Tibial nerve (tissue), 4 donors: ENCODE data around the gene RPRD1A. TPM values are rescaled to one million over a fixed set of nuclear protein-coding genes. Genes with fewer than 3 reads are reported as not detected.

Experiments used
- DNase-seq, 2 donors: peaks; one replicate each; pipeline ENCODE4 v3.0.0-alpha.2; 2019; ENCODE audit warnings: low spot score in 2 of 2
- H3K27ac ChIP-seq, 4 donors: fragments of 200-600 bp; sonication (generic) in 3 of 4; one replicate each; pipeline ENCODE4 v1.5.1; 2017 to 2019; ENCODE audit warnings: mild to moderate bottlenecking in 1 of 4
- H3K27me3 ChIP-seq, 2 donors: fragments of 200-600 bp; sonication (generic) in 1 of 2; one replicate each; pipeline versions ENCODE4 v1.5.1 to v1.6.0; 2017 to 2019
- H3K36me3 ChIP-seq, 3 donors: fragments of 200-600 bp; sonication (generic); one replicate each; pipeline ENCODE4 v1.5.1; 2018 to 2019
- H3K4me1 ChIP-seq, 4 donors: fragments of 200-600 bp; sonication (generic) in 3 of 4; one replicate each; pipeline ENCODE4 v1.5.1; 2017 to 2019
- H3K4me3 ChIP-seq, 4 donors: fragments of 200-600 bp; sonication (generic) in 3 of 4; one replicate each; pipeline ENCODE4 v1.5.1; 2017 to 2019; ENCODE audit warnings: mild to moderate bottlenecking in 1 of 4, moderate library complexity in 1 of 4
- H3K9me3 ChIP-seq, 4 donors: fragments of 200-600 bp; sonication (generic) in 3 of 4; one replicate each; pipeline ENCODE4 v1.5.1; 2017 to 2019
- EP300 ChIP-seq, 2 donors: sonication (generic); formaldehyde crosslinking; IDR thresholded peaks; one replicate each; pipeline ENCODE4 v1.6.1; 2017; ENCODE audit warnings: antibody characterized with exemption in 2 of 2, mild to moderate bottlenecking in 1 of 2
- POLR2A ChIP-seq, 2 donors: fragments of 450-650 bp; IDR thresholded peaks; one replicate each; pipeline ENCODE4 v1.6.1; 2017; ENCODE audit warnings: antibody characterized with exemption in 2 of 2, mild to moderate bottlenecking in 2 of 2, moderate library complexity in 2 of 2
- WGBS, 2 donors: methylation state at CpG; one replicate each; pipeline ENCODE4 v1.1.5; 2018; 5-methylcytosine and 5-hydroxymethylcytosine counted together
- total RNA-seq, 4 donors: library from RNA; depleted of rRNA; stranded (reverse); fragments of >200 nt; gene quantifications; one replicate each; pipeline ENCODE4 v1.1.0, GENCODE V29; 2016
- TF ChIP-seq, protein P1 (sequence below), 5 experiments: fragments of 200-600 bp in 3 of 5; fragments of 450-650 bp in 2 of 5; sonication (generic) in 3 of 5; IDR thresholded peaks; one replicate each; pipeline ENCODE4 v1.5.1; 2016 to 2019; ENCODE audit warnings: antibody characterized with exemption in 5 of 5, mild to moderate bottlenecking in 3 of 5, moderate library complexity in 2 of 5

RPRD1A gene
- total RNA-seq, 4 donors from 2014 or later, result 65.9 to 75.9 (median 69.7) TPM

DNA sequence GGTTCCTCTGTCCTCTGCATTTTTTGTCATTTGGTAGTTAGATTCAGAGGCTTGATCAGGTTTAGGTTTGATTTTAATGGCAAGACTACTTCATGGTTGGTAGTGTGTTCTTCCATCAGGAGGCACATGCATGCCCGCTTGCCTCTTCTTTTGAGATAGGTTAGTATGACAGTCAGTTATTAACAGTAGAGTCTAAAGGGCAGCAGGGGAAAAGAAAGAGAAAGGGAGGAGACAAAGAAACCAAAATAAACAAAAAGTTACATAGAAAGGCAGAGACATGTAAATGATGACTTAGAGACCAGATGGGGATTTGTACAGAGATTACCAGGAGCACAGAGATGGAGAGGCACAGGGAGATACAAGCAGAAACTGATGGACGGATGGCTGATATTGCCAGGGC is 105.0 kb downstream of the RPRD1A start:
- no peaks in the 10 kb centered on the region for H3K36me3 ChIP-seq
- H3K27me3 ChIP-seq, result no peaks in the 10 kb centered on the region
- H3K4me1 ChIP-seq, result no peaks in the 10 kb centered on the region
- no peak overlapping the region for H3K27ac ChIP-seq
- H3K4me3 ChIP-seq, result no peak overlapping the region
- DNase-seq, result no peak
- H3K9me3 ChIP-seq, result peaks cover 0 to 6% (median 0%) of the 10 kb centered on the region in 4 donors
- TF ChIP-seq POLR2A (IDR thresholded peaks at IDR 0.05) (no peak), EP300 (IDR thresholded peaks at IDR 0.05) (no peak)
- TF ChIP-seq, protein P1, sequence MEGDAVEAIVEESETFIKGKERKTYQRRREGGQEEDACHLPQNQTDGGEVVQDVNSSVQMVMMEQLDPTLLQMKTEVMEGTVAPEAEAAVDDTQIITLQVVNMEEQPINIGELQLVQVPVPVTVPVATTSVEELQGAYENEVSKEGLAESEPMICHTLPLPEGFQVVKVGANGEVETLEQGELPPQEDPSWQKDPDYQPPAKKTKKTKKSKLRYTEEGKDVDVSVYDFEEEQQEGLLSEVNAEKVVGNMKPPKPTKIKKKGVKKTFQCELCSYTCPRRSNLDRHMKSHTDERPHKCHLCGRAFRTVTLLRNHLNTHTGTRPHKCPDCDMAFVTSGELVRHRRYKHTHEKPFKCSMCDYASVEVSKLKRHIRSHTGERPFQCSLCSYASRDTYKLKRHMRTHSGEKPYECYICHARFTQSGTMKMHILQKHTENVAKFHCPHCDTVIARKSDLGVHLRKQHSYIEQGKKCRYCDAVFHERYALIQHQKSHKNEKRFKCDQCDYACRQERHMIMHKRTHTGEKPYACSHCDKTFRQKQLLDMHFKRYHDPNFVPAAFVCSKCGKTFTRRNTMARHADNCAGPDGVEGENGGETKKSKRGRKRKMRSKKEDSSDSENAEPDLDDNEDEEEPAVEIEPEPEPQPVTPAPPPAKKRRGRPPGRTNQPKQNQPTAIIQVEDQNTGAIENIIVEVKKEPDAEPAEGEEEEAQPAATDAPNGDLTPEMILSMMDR (IDR thresholded peaks at IDR 0.05), result no peak
- WGBS, 2 donors, result 90 to 91% methylated on average over 2 of the region's 2 CpGs

DNA sequence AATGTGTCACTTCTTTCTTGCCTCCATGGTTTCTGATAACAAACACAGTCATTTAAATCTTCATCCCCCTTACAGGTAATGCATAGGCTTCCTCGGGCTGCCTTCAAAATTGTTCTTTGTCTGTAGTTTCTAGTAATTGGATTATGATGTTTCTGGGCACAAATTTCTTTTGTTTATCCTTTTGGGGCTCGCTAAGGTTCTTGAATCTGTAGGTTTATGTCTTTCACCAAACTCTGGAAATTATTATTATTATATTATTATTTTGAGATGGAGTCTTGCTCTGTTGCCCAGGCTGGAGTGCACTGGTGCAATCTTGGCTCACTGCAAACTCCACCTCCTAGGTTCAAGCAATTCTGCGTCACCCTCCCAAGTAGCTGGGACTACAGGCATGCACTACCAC is 111.1 kb downstream of the RPRD1A start:
- Histone ChIP-seq H3K36me3 (no peaks in the 10 kb centered on the region), H3K27ac (no peak overlapping the region), H3K27me3 (no peaks in the 10 kb centered on the region), H3K4me3 (no peak overlapping the region), H3K4me1 (no peaks in the 10 kb centered on the region), H3K9me3 (peaks cover 0 to 6% (median 0%) of the 10 kb centered on the region in 4 donors)
- WGBS, 2 donors, result 85 to 87% methylated on average over 3 of the region's 3 CpGs
- no peak for DNase-seq
- TF ChIP-seq, protein P1 (IDR thresholded peaks at IDR 0.05), result no peak
- no peak for TF ChIP-seq EP300 (IDR thresholded peaks at IDR 0.05)
- TF ChIP-seq POLR2A (IDR thresholded peaks at IDR 0.05), result no peak

DNA sequence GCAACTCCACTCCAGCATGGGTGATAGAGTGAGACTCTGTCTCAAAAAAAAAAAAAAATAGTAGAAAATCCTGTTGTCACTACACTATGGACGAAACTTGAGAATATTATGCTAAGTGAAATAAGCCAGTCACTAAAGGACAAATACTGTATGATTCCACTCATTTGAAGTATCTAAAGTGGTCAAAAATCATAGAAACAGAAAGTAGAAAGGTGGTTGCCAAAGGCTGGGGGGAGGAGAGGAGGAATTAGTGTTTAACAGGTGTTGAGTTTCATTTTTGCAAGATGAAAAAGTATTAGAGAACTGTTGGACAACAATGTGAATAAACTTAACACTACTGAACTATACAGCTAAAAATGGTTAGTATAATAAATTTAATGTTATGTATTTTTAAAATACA is 113.7 kb downstream of the RPRD1A start:
- WGBS, 2 donors, result 84 to 97% methylated on average over 1 of the region's 1 CpG
- Histone ChIP-seq H3K27me3 (no peaks in the 10 kb centered on the region), H3K9me3 (no peaks in the 10 kb centered on the region), H3K27ac (no peak overlapping the region), H3K36me3 (no peaks in the 10 kb centered on the region), H3K4me3 (no peak overlapping the region), H3K4me1 (peaks cover 0 to 6% (median 0%) of the 10 kb centered on the region in 4 donors)
- no peak for DNase-seq
- TF ChIP-seq EP300 (IDR thresholded peaks at IDR 0.05), result no peak
- TF ChIP-seq, protein P1 (IDR thresholded peaks at IDR 0.05), result no peak
- TF ChIP-seq POLR2A (IDR thresholded peaks at IDR 0.05), result no peak

DNA sequence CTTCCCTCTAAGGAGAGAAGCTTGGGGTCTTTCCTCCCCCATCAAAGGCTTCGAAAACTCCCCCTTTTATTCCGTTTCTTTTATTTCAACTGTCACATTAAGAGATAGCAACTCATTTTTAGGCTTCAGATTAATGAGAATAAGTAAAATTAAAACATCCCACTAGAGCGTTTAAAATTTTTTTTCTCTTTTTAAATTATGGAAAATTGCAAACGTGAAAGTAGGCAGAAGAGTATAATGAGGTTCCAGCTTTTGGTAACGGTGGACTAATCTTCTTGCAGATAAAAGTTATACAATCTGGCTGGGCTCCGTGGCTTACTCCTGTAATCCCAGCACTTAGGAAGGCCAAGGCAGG is 116.8 kb downstream of the RPRD1A start:
- Histone ChIP-seq H3K9me3 (no peaks in the 10 kb centered on the region), H3K27ac (no peak overlapping the region), H3K4me1 (peaks cover 0 to 6% (median 0%) of the 10 kb centered on the region in 4 donors), H3K4me3 (peak overlapping the region in 2 of 4 donors; percentile 37 to 55), H3K27me3 (no peaks in the 10 kb centered on the region), H3K36me3 (no peaks in the 10 kb centered on the region)
- TF ChIP-seq, protein P1 (IDR thresholded peaks at IDR 0.05), result no peak
- TF ChIP-seq EP300 (IDR thresholded peaks at IDR 0.05), result no peak
- TF ChIP-seq POLR2A (IDR thresholded peaks at IDR 0.05), result no peak
- no peak for DNase-seq
- 20% methylated on average over 6 of the region's 6 CpGs for WGBS, 2 donors

DNA sequence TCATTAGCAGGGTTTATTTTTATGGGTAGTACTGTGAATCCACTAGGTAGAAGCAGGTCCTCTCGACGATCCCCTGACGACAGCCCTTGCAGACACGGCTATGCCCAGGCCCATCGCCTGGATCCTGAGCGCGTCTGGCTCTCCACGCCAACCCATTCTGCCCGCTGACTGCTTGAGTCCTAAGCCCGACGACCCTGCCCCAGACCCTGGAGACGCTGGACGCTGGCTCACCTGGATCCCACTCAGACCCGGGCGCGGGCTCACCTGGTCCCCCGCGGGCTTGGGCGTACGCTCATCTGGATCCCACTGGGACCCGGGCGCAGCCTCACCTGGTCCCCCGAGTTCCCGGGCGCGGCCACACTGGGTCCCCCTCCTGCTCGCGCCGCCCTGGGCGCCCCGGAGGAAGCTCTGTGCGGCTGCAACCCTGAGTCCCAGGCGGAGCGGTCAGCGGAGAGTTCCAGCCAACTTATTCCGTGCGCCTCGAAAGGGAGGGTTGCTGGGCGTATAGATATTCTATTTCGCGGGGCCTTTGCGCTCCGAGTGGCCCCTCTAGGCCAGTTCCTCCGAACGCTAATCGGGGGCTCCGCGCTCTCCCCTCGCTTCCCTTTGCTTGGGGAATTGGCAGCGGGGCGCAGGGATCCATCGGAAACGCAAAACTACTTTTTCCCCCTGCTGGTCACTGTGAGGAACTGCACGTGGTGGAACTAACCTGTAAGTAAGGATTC is 117.3 kb downstream of the RPRD1A start:
- Histone ChIP-seq H3K4me3 (peak overlapping the region; percentile 37 to 55 (median 46)), H3K36me3 (no peaks in the 10 kb centered on the region), H3K27ac (no peak overlapping the region), H3K9me3 (no peaks in the 10 kb centered on the region), H3K4me1 (peaks cover 0 to 6% (median 0%) of the 10 kb centered on the region in 4 donors), H3K27me3 (no peaks in the 10 kb centered on the region)
- DNase-seq, result peak; percentile 33 to 58
- WGBS, 2 donors, result 3 to 6% methylated on average over 31 to 38 of the region's 54 CpGs
- TF ChIP-seq, protein P1 (IDR thresholded peaks at IDR 0.05), result peak; percentile 83 to 97 (median 88)
- TF ChIP-seq EP300 (IDR thresholded peaks at IDR 0.05), result no peak
- TF ChIP-seq POLR2A (IDR thresholded peaks at IDR 0.05), result no peak
